DND-41 (cell line): ENCODE measurements around the gene HPCA.

Experiments used
- ATAC-seq: fragments of 200-7000 bp; cut with Tn5 transposase; 3 replicates; pipeline ENCODE4 v1.9.1; 2021; ENCODE audit warnings: low read depth; ENCODE audit not compliant: insufficient read depth
- DNase-seq: peaks from one replicate; pipeline ENCODE4 v3.0.0-alpha.2; 2020
- H2AFZ ChIP-seq: 2 replicates; pipeline ENCODE4 v1.6.0; 2012; ENCODE audit warnings: low read depth, low read length
- H3K27ac ChIP-seq: 2 replicates; pipeline ENCODE4 v1.5.1; 2012; ENCODE audit warnings: low read length, inconsistent platforms
- H3K27me3 ChIP-seq: fragments of 200-600 bp; sonication (generic); 2 replicates; pipeline ENCODE4 v1.6.0; 2012; ENCODE audit warnings: low read length, mild to moderate bottlenecking, inconsistent platforms; ENCODE audit not compliant: insufficient read depth, poor library complexity
- H3K36me3 ChIP-seq: 2 replicates; pipeline ENCODE4 v1.5.1; 2012; ENCODE audit warnings: low read length, inconsistent platforms; ENCODE audit not compliant: insufficient read depth
- H3K4me1 ChIP-seq: 2 replicates; pipeline ENCODE4 v1.5.1; 2012; ENCODE audit warnings: mild to moderate bottlenecking, low read length; ENCODE audit not compliant: insufficient read depth
- H3K4me2 ChIP-seq: 2 replicates; pipeline ENCODE4 v1.6.0; 2012; ENCODE audit warnings: mild to moderate bottlenecking, moderate library complexity, low read length, inconsistent platforms; ENCODE audit not compliant: insufficient read depth
- H3K4me3 ChIP-seq, 2 experiments: fragments of 200-600 bp in 1 of 2; shearing (Covaris generic) in 1 of 2; 2 replicates each; pipeline ENCODE4 v1.5.1; 2012 to 2016; ENCODE audit warnings: inconsistent platforms in 2 of 2, low read length in 2 of 2, mild to moderate bottlenecking in 2 of 2, low read depth in 1 of 2, moderate library complexity in 1 of 2
- H3K79me2 ChIP-seq: 2 replicates; pipeline ENCODE4 v1.6.0; 2012; ENCODE audit warnings: low read length, inconsistent platforms; ENCODE audit not compliant: insufficient read depth
- H3K9ac ChIP-seq: 2 replicates; pipeline ENCODE4 v1.6.0; 2012; ENCODE audit warnings: low read depth, mild to moderate bottlenecking, inconsistent platforms, low read length, moderate library complexity
- H3K9me3 ChIP-seq: 2 replicates; pipeline ENCODE4 v1.5.1; 2012; ENCODE audit warnings: low read length, moderate library complexity, mild to moderate bottlenecking, inconsistent platforms; ENCODE audit not compliant: insufficient read depth, severe bottlenecking
- H4K20me1 ChIP-seq: 2 replicates; pipeline ENCODE4 v1.6.0; 2012; ENCODE audit warnings: low read length; ENCODE audit not compliant: insufficient read depth
- CTCF ChIP-seq: IDR thresholded peaks from 2 replicates; pipeline ENCODE4 v1.5.1; 2012; ENCODE audit warnings: borderline replicate concordance, low read length, moderate library complexity, mild to moderate bottlenecking; ENCODE audit not compliant: poor library complexity, severe bottlenecking; ENCODE audit errors: extremely low read depth
- EZH2 ChIP-seq: IDR thresholded peaks from 3 replicates; pipeline ENCODE4 v1.6.1; 2012; ENCODE audit warnings: borderline replicate concordance, low read depth, mild to moderate bottlenecking, moderate library complexity, low read length, inconsistent platforms; ENCODE audit not compliant: severe bottlenecking

HPCA gene

GRCh38 chr1:32872192-32872460, 14.2 kb upstream of the HPCA start:
- DNase-seq (no peak), ATAC-seq (no peak; the same call in 1 of the 3 replicates)
- TF ChIP-seq CTCF (no peak), EZH2 (no peak)
- Histone ChIP-seq H3K9ac (no peak overlapping the region), H3K9me3 (no peaks in the 10 kb centered on the region), H3K4me3 (no peak overlapping the region), H3K79me2 (no peaks in the 10 kb centered on the region), H4K20me1 (no peaks in the 10 kb centered on the region; the same call in 1 of the 2 replicates), H3K36me3 (no peaks in the 10 kb centered on the region), H3K27ac (0 out of 2 replicates have a peak overlapping the region, but pooled peaks have one; percentile 13), H3K4me2 (peak overlapping the region; percentile 70), H2AFZ (no peak overlapping the region), H3K4me1 (peaks cover 20% of the 10 kb centered on the region), H3K27me3 (no peaks in the 10 kb centered on the region)

- ATAC-seq: no peak
- TF ChIP-seq CTCF (no peak), EZH2 (no peak)
- Histone ChIP-seq H3K4me1 (peaks cover 20% of the 10 kb centered on the region), H3K36me3 (no peaks in the 10 kb centered on the region), H2AFZ (no peak overlapping the region), H3K9me3 (no peaks in the 10 kb centered on the region), H3K27ac (peak overlapping the region; percentile 3; the same call in 1 of the 2 replicates), H3K4me3 (no peak overlapping the region), H3K27me3 (no peaks in the 10 kb centered on the region), H3K4me2 (peak overlapping the region; percentile 70), H4K20me1 (no peaks in the 10 kb centered on the region; the same call in 1 of the 2 replicates), H3K79me2 (no peaks in the 10 kb centered on the region), H3K9ac (peak overlapping the region; percentile 41; the same call in 1 of the 2 replicates)
- no peak for DNase-seq
These were observed 12.8 kb upstream of the HPCA start for GRCh38 chr1:32873484-32873883.

- no peaks in the 10 kb centered on the region for H3K9me3 ChIP-seq
- H3K27ac ChIP-seq: no peak overlapping the region
- DNase-seq: no peak
- H3K4me2 ChIP-seq: no peak overlapping the region
- no peaks in the 10 kb centered on the region for H3K27me3 ChIP-seq
- no peak overlapping the region for H3K9ac ChIP-seq
- no peak for TF ChIP-seq CTCF
- TF ChIP-seq EZH2: no peak
- H3K36me3 ChIP-seq: no peaks in the 10 kb centered on the region
- peaks cover 20% of the 10 kb centered on the region for H3K4me1 ChIP-seq
- no peak for ATAC-seq
- no peaks in the 10 kb centered on the region; the same call in 1 of the 2 replicates for H4K20me1 ChIP-seq
- no peak overlapping the region for H3K4me3 ChIP-seq
- no peaks in the 10 kb centered on the region for H3K79me2 ChIP-seq
- H2AFZ ChIP-seq: no peak overlapping the region
These were observed 11.2 kb upstream of the HPCA start for GRCh38 chr1:32874860-32875752.
